Transverse colon (tissue), 4 donors: ENCODE data around the gene MME.

ENCODE experiments used
- EP300 ChIP-seq: sonication (generic); formaldehyde crosslinking; IDR thresholded peaks from one replicate; pipeline ENCODE4 v1.6.1; 2017; ENCODE audit warnings: antibody characterized with exemption, low read depth
- POLR2A ChIP-seq: fragments of 450-650 bp; IDR thresholded peaks from one replicate; pipeline ENCODE4 v1.6.1; 2016; ENCODE audit warnings: antibody characterized with exemption, mild to moderate bottlenecking, moderate library complexity
- POLR2AphosphoS5 ChIP-seq, 3 donors: sonication (generic); formaldehyde crosslinking; IDR thresholded peaks; one replicate each; pipeline ENCODE4 v1.6.1; 2016; ENCODE audit warnings: antibody characterized with exemption in 3 of 3
- TF ChIP-seq, protein P1 (sequence below), 5 experiments: fragments of 200-600 bp in 3 of 5; fragments of 450-650 bp in 2 of 5; sonication (generic) in 3 of 5; IDR thresholded peaks; 1 replicate in 2 of 5; 2 replicates in 3 of 5; pipeline ENCODE4 v1.5.1; 2016 to 2017; ENCODE audit warnings: antibody characterized with exemption in 5 of 5, inconsistent platforms in 3 of 5, mild to moderate bottlenecking in 2 of 5, moderate library complexity in 1 of 5

DNA sequence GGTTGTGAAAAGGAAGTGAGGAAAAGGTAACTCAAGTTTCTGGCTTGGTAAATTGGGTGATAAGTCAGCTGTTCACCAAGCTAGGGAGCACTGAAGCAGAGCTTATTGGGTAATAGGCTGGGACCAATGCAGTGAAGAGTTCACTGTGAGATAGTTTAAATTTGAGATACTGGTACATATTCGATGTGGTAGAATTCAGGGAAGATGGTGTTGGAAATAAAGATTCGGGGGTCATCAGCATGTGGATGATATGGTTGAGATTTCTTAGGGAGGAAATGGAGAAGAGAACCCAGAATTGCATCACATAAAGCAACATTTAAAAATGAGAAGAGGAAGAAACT, 16.9 kb downstream of the MME start:
- TF ChIP-seq POLR2A: no peak
- TF ChIP-seq, protein P1, sequence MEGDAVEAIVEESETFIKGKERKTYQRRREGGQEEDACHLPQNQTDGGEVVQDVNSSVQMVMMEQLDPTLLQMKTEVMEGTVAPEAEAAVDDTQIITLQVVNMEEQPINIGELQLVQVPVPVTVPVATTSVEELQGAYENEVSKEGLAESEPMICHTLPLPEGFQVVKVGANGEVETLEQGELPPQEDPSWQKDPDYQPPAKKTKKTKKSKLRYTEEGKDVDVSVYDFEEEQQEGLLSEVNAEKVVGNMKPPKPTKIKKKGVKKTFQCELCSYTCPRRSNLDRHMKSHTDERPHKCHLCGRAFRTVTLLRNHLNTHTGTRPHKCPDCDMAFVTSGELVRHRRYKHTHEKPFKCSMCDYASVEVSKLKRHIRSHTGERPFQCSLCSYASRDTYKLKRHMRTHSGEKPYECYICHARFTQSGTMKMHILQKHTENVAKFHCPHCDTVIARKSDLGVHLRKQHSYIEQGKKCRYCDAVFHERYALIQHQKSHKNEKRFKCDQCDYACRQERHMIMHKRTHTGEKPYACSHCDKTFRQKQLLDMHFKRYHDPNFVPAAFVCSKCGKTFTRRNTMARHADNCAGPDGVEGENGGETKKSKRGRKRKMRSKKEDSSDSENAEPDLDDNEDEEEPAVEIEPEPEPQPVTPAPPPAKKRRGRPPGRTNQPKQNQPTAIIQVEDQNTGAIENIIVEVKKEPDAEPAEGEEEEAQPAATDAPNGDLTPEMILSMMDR (IDR thresholded peaks at IDR 0.05): no peak
- TF ChIP-seq POLR2AphosphoS5 (IDR thresholded peaks at IDR 0.05): no peak
- TF ChIP-seq EP300: no peak
